GM11168 (cell line): ENCODE measurements around the gene TACC3.

Experiments used
- in situ Hi-C: fragments of 300-500 bp; cut with MboI; formaldehyde crosslinking; loops from one replicate; pipeline ENCODE4 v1.12.0; 2022; ENCODE audit warnings: low sequenced_read_pairs; ENCODE audit not compliant: unreplicated experiment

TACC3 gene

GRCh38 chr4:1721003-1721665, at the start of gene TACC3, which contains the start of gene TMEM129:
TACC3 (plus strand) TSS chr4:1721521; CDS start chr4:1723422, 1,901 bp downstream.
TMEM129 (minus strand) TSS chr4:1721323; CDS start chr4:1720837, 486 bp downstream.
- in situ Hi-C loops: no loop called here

- in situ Hi-C loops: no loop called here
Observed at GRCh38 chr4:1673671-1674070, 47.6 kb upstream of the TACC3 start.

- in situ Hi-C loops: no loop called here
Observed at GRCh38 chr4:1674682-1675081, 46.6 kb upstream of the TACC3 start.

- in situ Hi-C loops: no loop called here
Observed at GRCh38 chr4:1675136-1675801, 46.1 kb upstream of the TACC3 start.

- in situ Hi-C loops: no loop called here
Observed at GRCh38 chr4:1675802-1676137, 45.6 kb upstream of the TACC3 start.

GRCh38 chr4:1676605-1677525, 44.5 kb upstream of the TACC3 start:
- in situ Hi-C loops: no loop called here

GRCh38 chr4:1678244-1678643, 43.1 kb upstream of the TACC3 start:
- in situ Hi-C loops: no loop called here

GRCh38 chr4:1682860-1683259, 38.5 kb upstream of the TACC3 start:
- in situ Hi-C loops: no loop called here

- in situ Hi-C loops: no loop called here
Observed at GRCh38 chr4:1683261-1683735, 38.0 kb upstream of the TACC3 start.

GRCh38 chr4:1683736-1684505, 37.4 kb upstream of the TACC3 start, which contains the start of gene FAM53A:
FAM53A (minus strand) TSS chr4:1684313; CDS start chr4:1668741, 15,572 bp downstream.
- in situ Hi-C loops: no loop called here

GRCh38 chr4:1684506-1685234, 36.7 kb upstream of the TACC3 start:
- in situ Hi-C loops: no loop called here

GRCh38 chr4:1685235-1686150, 35.8 kb upstream of the TACC3 start:
- in situ Hi-C loops: no loop called here

GRCh38 chr4:1686440-1687036, 34.8 kb upstream of the TACC3 start:
- in situ Hi-C loops: no loop called here

GRCh38 chr4:1690698-1691097, 30.6 kb upstream of the TACC3 start:
- in situ Hi-C loops: no loop called here

- in situ Hi-C loops: no loop called here
Observed at GRCh38 chr4:1691737-1692373, 29.5 kb upstream of the TACC3 start.

- in situ Hi-C loops: no loop called here
Observed at GRCh38 chr4:1693131-1693896, 28.0 kb upstream of the TACC3 start.

- in situ Hi-C loops: no loop called here
Observed at GRCh38 chr4:1695913-1696312, 25.4 kb upstream of the TACC3 start.
